Measurements from ENCODE around the gene FGF5. TPM values are rescaled to one million over a fixed set of nuclear protein-coding genes. Genes with fewer than 3 reads are reported as not detected.
A peak's percentile ranks its signal among the peaks of the same experiment; 100 is the strongest.

The FGF5 gene
- total and polyA plus RNA-seq, 2 experiments from 2014 or later: 15.5 to 59.9 TPM

DNA sequence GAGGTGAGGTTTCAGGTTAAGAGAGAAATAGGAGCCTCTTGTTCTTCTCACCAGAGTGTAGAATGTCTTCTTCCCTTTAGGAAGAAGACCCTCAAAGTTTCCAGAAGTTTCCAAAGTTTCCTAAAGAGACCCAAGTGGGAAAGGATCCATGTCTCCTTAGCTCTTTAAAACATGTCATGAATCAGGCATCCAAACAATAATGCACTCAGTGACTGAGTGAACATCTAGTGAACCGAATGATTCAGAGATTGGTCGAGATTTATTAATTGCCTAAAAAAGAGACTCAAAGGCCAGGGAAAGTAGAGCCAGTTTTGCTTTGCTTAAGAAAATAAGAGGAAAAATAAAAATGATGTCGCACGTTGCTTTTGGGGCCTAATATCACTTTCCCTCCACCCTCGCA lies 29.4 kb downstream of the FGF5 start:
- H3K9ac ChIP-seq: no peak overlapping the region
- no peaks in the 10 kb centered on the region for H4K20me1 ChIP-seq (ENCODE audit: insufficient read depth)
- no peaks in the 10 kb centered on the region for H3K9me3 ChIP-seq (ENCODE audit: low read depth)
- H3K4me3 ChIP-seq: no peak overlapping the region
- peaks cover 64% of the 10 kb centered on the region for H3F3A ChIP-seq (ENCODE audit: insufficient read depth)
- no peaks in the 10 kb centered on the region; the same call in 1 of the 2 replicates for H3K79me2 ChIP-seq (ENCODE audit: insufficient read depth)
- no peaks in the 10 kb centered on the region; the same call in 1 of the 2 replicates for H3K36me3 ChIP-seq (ENCODE audit: low read depth)
- 52 to 59% methylated on average over 5 of the region's 5 CpGs for WGBS, 2 experiments (ENCODE audit: low coverage in 1 of 2, low lambda C conversion rate in 2 of 2, missing lambda C conversion rate in 2 of 2)
- H3K4me2 ChIP-seq (ENCODE audit: unreplicated experiment): peak overlapping the region; percentile 11
- DNase-seq: peak; percentile 73
- peak overlapping the region; percentile 11 for H3K27ac ChIP-seq
- H3K9me2 ChIP-seq (ENCODE audit: insufficient read depth): no peaks in the 10 kb centered on the region
- in situ Hi-C loops (cut with MboI): no loop called here
- H3K27me3 ChIP-seq (replicated peaks; ENCODE audit: insufficient read depth): no peaks in the 10 kb centered on the region
- TF ChIP-seq EZH2phosphoT487 (IDR thresholded peaks at IDR 0.05; ENCODE audit: insufficient read depth, low read depth) (no peak), EZH2 (IDR thresholded peaks at IDR 0.05; ENCODE audit: insufficient read depth, poor library complexity, severe bottlenecking) (no peak)
- H2AFZ ChIP-seq: no peak overlapping the region
- H3K4me1 ChIP-seq (ENCODE audit: insufficient read depth): peaks cover 36% of the 10 kb centered on the region

DNA sequence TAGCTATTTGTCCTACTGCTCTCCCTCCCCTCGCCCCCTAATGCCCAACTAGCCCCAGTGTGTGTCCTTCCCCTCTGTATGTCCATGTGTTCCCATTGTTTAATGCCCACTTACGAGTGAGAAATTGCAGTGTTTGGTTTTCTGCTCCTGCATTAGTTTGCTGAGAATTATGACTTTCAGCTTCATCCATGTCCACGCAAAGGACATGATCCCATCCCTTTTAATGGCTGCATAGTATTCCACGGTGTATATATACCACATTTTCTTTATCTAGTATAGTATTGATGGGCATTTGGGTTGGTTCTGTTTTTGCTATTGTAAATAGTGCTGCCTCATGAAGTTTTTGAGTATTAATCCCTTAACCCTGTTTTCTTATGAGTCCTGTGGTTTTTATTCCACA lies 35.4 kb downstream of the FGF5 start:
- Histone ChIP-seq H3K79me2 (ENCODE audit: insufficient read depth) (no peaks in the 10 kb centered on the region), H3K36me3 (ENCODE audit: low read depth) (no peaks in the 10 kb centered on the region), H3K4me3 (no peak overlapping the region), H3K4me1 (ENCODE audit: insufficient read depth) (peaks cover 34% of the 10 kb centered on the region), H3K4me2 (ENCODE audit: unreplicated experiment) (no peak overlapping the region), H2AFZ (no peak overlapping the region), H3K9me3 (ENCODE audit: low read depth) (no peaks in the 10 kb centered on the region), H4K20me1 (ENCODE audit: insufficient read depth) (no peaks in the 10 kb centered on the region), H3K9me2 (ENCODE audit: insufficient read depth) (no peaks in the 10 kb centered on the region), H3K9ac (no peak overlapping the region), H3F3A (ENCODE audit: insufficient read depth) (peaks cover 46% of the 10 kb centered on the region), H3K27me3 (replicated peaks; ENCODE audit: insufficient read depth) (no peaks in the 10 kb centered on the region), H3K27ac (no peak overlapping the region)
- 67 to 71% methylated on average over 4 of the region's 4 CpGs for WGBS, 2 experiments (ENCODE audit: low coverage in 1 of 2, low lambda C conversion rate in 2 of 2, missing lambda C conversion rate in 2 of 2)
- in situ Hi-C loops (cut with MboI): loop anchor here (25.0 kb wide), 1 partner anchor 1365 kb away; the partner anchor contains the start of gene PAQR3
- no peak for DNase-seq
- TF ChIP-seq EZH2phosphoT487 (IDR thresholded peaks at IDR 0.05; ENCODE audit: insufficient read depth, low read depth) (no peak), EZH2 (IDR thresholded peaks at IDR 0.05; ENCODE audit: insufficient read depth, poor library complexity, severe bottlenecking) (no peak)

- H3K4me1 ChIP-seq (ENCODE audit: insufficient read depth): peaks cover 42% of the 10 kb centered on the region
- H2AFZ ChIP-seq: no peak overlapping the region
- H3K4me3 ChIP-seq: no peak overlapping the region
- H3K36me3 ChIP-seq (ENCODE audit: low read depth): no peaks in the 10 kb centered on the region
- no peak overlapping the region for H3K27ac ChIP-seq
- H3K9ac ChIP-seq: no peak overlapping the region
- no peaks in the 10 kb centered on the region for H3K79me2 ChIP-seq (ENCODE audit: insufficient read depth)
- in situ Hi-C loops (cut with MboI): loop anchor here (25.0 kb wide), 1 partner anchor 1365 kb away; the partner anchor contains the start of gene PAQR3
- H3K27me3 ChIP-seq (replicated peaks; ENCODE audit: insufficient read depth): no peaks in the 10 kb centered on the region
- TF ChIP-seq EZH2 (IDR thresholded peaks at IDR 0.05; ENCODE audit: insufficient read depth, poor library complexity, severe bottlenecking) (no peak), EZH2phosphoT487 (IDR thresholded peaks at IDR 0.05; ENCODE audit: insufficient read depth, low read depth) (no peak)
- H3K4me2 ChIP-seq (ENCODE audit: unreplicated experiment): no peak overlapping the region
- WGBS, 2 experiments (ENCODE audit: low coverage in 1 of 2, low lambda C conversion rate in 2 of 2, missing lambda C conversion rate in 2 of 2): 89 to 91% methylated on average over 18 to 26 of the region's 26 CpGs
- no peaks in the 10 kb centered on the region for H3K9me3 ChIP-seq (ENCODE audit: low read depth)
- no peaks in the 10 kb centered on the region for H3K9me2 ChIP-seq (ENCODE audit: insufficient read depth)
- no peak for DNase-seq
- peaks cover 49% of the 10 kb centered on the region for H3F3A ChIP-seq (ENCODE audit: insufficient read depth)
- no peaks in the 10 kb centered on the region for H4K20me1 ChIP-seq (ENCODE audit: insufficient read depth)
These were observed 36.3 kb downstream of the FGF5 start for GRCh38 chr4:80302616-80303223.

DNA sequence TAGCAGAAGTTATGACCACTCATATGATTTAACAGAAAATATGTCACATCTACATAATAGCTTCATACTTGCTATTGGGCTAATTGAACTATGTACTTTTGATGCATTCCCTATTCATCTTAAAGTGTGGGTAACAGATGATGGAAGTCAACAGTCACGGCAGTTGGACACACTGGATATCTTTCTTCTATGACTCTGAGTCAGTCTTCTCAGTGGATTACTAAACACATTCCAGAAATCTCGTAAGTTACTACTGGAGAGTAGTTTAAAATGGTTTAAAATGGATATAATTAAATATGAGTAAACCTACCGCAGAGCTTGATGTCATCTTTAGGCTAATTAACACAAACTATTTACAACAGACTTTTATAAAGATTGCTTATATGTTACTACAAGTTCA lies 39.0 kb downstream of the FGF5 start:
- in situ Hi-C loops (cut with MboI): loop anchor here (25.0 kb wide), 1 partner anchor 1368 kb away; the partner anchor contains the start of gene PAQR3
- TF ChIP-seq EZH2 (IDR thresholded peaks at IDR 0.05; ENCODE audit: insufficient read depth, poor library complexity, severe bottlenecking) (no peak), EZH2phosphoT487 (IDR thresholded peaks at IDR 0.05; ENCODE audit: insufficient read depth, low read depth) (no peak)
- H3K27me3 ChIP-seq (replicated peaks; ENCODE audit: insufficient read depth): no peaks in the 10 kb centered on the region
- H3K4me3 ChIP-seq: peak overlapping the region; percentile 45
- H3K27ac ChIP-seq: peak overlapping the region; percentile 83
- no peaks in the 10 kb centered on the region for H3K9me2 ChIP-seq (ENCODE audit: insufficient read depth)
- H3K79me2 ChIP-seq (ENCODE audit: insufficient read depth): no peaks in the 10 kb centered on the region
- no peaks in the 10 kb centered on the region for H4K20me1 ChIP-seq (ENCODE audit: insufficient read depth)
- peak; percentile 91 for DNase-seq
- H3K9me3 ChIP-seq (ENCODE audit: low read depth): no peaks in the 10 kb centered on the region
- 0 to 1% methylated on average over 3 of the region's 3 CpGs for WGBS, 2 experiments (ENCODE audit: low coverage in 1 of 2, low lambda C conversion rate in 2 of 2, missing lambda C conversion rate in 2 of 2)
- H3K4me1 ChIP-seq (ENCODE audit: insufficient read depth): peaks cover 61% of the 10 kb centered on the region
- H3K9ac ChIP-seq: peak overlapping the region; percentile 23; the same call in 1 of the 2 replicates
- H2AFZ ChIP-seq: no peak overlapping the region
- no peaks in the 10 kb centered on the region for H3K36me3 ChIP-seq (ENCODE audit: low read depth)
- peak overlapping the region; percentile 77 for H3K4me2 ChIP-seq (ENCODE audit: unreplicated experiment)
- peaks cover 65% of the 10 kb centered on the region for H3F3A ChIP-seq (ENCODE audit: insufficient read depth)
